Measurements from ENCODE around the gene PRDM16.
A peak's percentile ranks its signal among the peaks of the same experiment; 100 is the strongest.

Gene PRDM16

DNA sequence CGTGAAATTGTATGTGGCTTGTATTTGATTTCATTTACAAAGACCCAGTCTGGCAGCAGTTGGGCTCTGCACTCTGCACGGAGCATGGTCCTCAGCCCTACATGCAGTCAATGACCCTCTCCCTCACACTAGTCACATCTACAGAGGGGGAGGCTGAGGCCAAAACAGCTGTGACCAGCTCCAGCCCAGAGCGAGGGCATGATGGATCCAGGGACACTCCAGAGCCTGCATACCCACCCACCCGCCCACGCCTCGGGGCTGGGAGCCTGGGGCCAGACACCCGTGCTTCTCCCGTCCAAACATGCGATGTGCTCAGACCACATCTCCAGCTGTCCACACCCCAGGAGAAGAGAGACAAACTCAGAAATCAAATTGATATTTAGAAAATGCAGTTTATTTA, 14.0 kb upstream of the PRDM16 start (continued):
- TF ChIP-seq, protein P1, sequence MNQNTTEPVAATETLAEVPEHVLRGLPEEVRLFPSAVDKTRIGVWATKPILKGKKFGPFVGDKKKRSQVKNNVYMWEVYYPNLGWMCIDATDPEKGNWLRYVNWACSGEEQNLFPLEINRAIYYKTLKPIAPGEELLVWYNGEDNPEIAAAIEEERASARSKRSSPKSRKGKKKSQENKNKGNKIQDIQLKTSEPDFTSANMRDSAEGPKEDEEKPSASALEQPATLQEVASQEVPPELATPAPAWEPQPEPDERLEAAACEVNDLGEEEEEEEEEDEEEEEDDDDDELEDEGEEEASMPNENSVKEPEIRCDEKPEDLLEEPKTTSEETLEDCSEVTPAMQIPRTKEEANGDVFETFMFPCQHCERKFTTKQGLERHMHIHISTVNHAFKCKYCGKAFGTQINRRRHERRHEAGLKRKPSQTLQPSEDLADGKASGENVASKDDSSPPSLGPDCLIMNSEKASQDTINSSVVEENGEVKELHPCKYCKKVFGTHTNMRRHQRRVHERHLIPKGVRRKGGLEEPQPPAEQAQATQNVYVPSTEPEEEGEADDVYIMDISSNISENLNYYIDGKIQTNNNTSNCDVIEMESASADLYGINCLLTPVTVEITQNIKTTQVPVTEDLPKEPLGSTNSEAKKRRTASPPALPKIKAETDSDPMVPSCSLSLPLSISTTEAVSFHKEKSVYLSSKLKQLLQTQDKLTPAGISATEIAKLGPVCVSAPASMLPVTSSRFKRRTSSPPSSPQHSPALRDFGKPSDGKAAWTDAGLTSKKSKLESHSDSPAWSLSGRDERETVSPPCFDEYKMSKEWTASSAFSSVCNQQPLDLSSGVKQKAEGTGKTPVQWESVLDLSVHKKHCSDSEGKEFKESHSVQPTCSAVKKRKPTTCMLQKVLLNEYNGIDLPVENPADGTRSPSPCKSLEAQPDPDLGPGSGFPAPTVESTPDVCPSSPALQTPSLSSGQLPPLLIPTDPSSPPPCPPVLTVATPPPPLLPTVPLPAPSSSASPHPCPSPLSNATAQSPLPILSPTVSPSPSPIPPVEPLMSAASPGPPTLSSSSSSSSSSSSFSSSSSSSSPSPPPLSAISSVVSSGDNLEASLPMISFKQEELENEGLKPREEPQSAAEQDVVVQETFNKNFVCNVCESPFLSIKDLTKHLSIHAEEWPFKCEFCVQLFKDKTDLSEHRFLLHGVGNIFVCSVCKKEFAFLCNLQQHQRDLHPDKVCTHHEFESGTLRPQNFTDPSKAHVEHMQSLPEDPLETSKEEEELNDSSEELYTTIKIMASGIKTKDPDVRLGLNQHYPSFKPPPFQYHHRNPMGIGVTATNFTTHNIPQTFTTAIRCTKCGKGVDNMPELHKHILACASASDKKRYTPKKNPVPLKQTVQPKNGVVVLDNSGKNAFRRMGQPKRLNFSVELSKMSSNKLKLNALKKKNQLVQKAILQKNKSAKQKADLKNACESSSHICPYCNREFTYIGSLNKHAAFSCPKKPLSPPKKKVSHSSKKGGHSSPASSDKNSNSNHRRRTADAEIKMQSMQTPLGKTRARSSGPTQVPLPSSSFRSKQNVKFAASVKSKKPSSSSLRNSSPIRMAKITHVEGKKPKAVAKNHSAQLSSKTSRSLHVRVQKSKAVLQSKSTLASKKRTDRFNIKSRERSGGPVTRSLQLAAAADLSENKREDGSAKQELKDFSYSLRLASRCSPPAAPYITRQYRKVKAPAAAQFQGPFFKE (tag by site-specific recombination; IDR thresholded peaks at IDR 0.05; ENCODE audit: borderline replicate concordance), result no peak
- no peak for TF ChIP-seq ZSCAN16 (tag by site-specific recombination; IDR thresholded peaks at IDR 0.05)
- TF ChIP-seq ZNF548 (tag by site-specific recombination; IDR thresholded peaks at IDR 0.05), result no peak
- TF ChIP-seq, protein P2, sequence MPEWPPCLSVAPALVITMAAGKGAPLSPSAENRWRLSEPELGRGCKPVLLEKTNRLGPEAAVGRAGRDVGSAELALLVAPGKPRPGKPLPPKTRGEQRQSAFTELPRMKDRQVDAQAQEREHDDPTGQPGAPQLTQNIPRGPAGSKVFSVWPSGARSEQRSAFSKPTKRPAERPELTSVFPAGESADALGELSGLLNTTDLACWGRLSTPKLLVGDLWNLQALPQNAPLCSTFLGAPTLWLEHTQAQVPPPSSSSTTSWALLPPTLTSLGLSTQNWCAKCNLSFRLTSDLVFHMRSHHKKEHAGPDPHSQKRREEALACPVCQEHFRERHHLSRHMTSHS (tag by site-specific recombination; IDR thresholded peaks at IDR 0.05), result no peak

DNA sequence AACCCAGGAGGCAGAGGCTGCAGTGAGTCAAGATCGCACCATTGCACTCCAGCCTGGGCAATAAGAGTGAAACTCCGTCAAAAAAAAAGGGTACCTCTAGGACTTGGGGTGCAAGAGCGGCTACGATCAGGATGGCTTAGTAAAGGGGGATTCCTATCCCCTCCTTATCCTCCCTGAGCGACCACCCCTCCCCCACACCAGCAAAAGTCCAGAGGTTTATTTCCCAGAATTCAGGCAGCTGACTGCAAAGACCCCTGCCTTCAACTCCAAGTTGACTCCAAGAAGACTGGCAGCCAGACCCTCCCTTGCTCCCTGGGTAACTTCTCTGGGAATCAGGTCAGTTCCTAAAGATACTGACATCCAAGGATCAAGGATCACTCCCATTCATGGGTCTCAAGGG, 12.4 kb upstream of the PRDM16 start:
- POLR2A ChIA-PET, result no interaction called here
- TF ChIP-seq ZNF558 (tag by site-specific recombination; IDR thresholded peaks at IDR 0.05), result no peak

DNA sequence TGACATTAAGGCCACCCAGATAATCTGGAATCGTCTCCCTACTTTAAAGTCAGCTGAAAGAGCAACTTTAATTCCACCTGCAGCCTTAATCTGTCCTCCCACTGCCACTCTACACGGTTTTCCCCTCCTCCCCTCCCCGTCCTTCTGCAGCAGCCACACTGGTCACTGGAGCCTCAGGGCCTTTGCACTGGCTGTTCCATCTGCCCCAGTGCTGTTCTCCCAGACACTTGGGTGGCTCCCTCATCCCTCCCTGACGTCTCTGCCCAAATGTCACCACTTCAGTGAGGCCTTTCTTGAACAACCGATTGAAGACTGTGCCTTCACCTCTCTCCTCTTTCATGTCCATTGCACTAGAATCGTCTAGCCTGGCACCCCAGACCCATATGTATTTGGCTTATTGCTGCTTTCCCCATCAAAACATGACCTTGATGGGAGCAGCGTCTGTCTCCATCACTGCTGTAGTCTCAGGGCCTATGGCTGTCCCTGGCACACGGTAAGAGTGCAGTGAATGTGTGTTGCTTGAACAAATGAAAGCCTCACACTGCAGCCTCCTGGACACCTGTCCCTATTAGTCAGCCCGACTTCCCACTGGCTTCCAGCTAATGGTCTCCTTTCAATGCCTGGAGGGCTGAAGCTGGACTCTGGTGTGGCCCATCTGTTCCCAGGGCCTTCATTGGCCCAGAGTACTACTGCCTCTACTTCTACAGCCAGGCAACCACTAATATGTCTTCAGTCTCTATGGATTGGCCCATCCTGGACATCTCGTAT, 10.6 kb upstream of the PRDM16 start:
- no peaks in the 10 kb centered on the region for H3K4me1 ChIP-seq (ENCODE audit: control insufficient read depth, insufficient read depth, low read length)
- no peaks in the 10 kb centered on the region for H3K36me3 ChIP-seq (ENCODE audit: control insufficient read depth in 2 of 2, insufficient read depth in 1 of 2, low read length in 2 of 2)
- POLR2A ChIA-PET, result no interaction called here
- no peak overlapping the region for H3K4me3 ChIP-seq (ENCODE audit: low read depth, low read length)
- CTCF ChIA-PET, result no interaction called here
- no peaks in the 10 kb centered on the region for H3K9me3 ChIP-seq (ENCODE audit: control insufficient read depth, insufficient read depth, low read depth, low read length)
- H3K27ac ChIP-seq (ENCODE audit: extremely low read depth, low read depth, low read length), result no peak overlapping the region
- TF ChIP-seq ZNF623 (tag by site-specific recombination; IDR thresholded peaks at IDR 0.05) (peak; percentile 86), ZNF558 (tag by site-specific recombination; IDR thresholded peaks at IDR 0.05) (no peak)

More for the DNA sequence above, 12.4 kb upstream of the PRDM16 start:
- CTCF ChIA-PET, result no interaction called here
- Histone ChIP-seq H3K27ac (ENCODE audit: extremely low read depth, low read depth, low read length) (no peak overlapping the region), H3K36me3 (ENCODE audit: control insufficient read depth in 2 of 2, insufficient read depth in 1 of 2, low read length in 2 of 2) (no peaks in the 10 kb centered on the region), H3K9me3 (ENCODE audit: control insufficient read depth, insufficient read depth, low read depth, low read length) (no peaks in the 10 kb centered on the region), H3K4me3 (ENCODE audit: low read depth, low read length) (no peak overlapping the region), H3K4me1 (ENCODE audit: control insufficient read depth, insufficient read depth, low read length) (no peaks in the 10 kb centered on the region)

DNA sequence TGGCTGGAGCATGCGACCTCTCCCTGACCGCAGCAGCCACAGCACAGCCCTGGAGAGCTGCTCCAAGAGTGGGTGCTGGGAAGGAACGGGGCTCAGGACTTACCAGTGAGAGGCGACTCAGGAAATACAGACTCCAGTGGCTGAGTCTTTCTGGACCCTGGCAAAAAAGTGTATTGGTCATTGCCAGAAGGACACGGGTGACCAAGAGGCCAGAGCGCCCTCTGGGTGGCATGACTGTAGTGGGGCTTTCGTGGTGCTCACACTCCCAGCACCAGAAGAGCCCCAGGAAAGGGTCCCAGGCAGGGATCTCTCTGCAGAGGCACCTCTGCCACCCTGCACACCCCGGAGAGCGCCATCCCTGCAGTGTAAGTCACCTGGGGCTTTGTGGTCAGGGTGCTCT, 8.9 kb upstream of the PRDM16 start:
- ChIA-PET POLR2A (no interaction called here), CTCF (no interaction called here)
- Histone ChIP-seq H3K9me3 (ENCODE audit: control insufficient read depth, insufficient read depth, low read depth, low read length) (no peaks in the 10 kb centered on the region), H3K27ac (ENCODE audit: extremely low read depth, low read depth, low read length) (no peak overlapping the region), H3K4me3 (ENCODE audit: low read depth, low read length) (no peak overlapping the region), H3K4me1 (ENCODE audit: control insufficient read depth, insufficient read depth, low read length) (no peaks in the 10 kb centered on the region), H3K36me3 (ENCODE audit: control insufficient read depth in 2 of 2, insufficient read depth in 1 of 2, low read length in 2 of 2) (no peaks in the 10 kb centered on the region)
- TF ChIP-seq MYNN (tag by site-specific recombination; IDR thresholded peaks at IDR 0.05; ENCODE audit: borderline replicate concordance) (no peak), ZFP3 (tag by site-specific recombination; IDR thresholded peaks at IDR 0.05; ENCODE audit: low read depth) (no peak), SETDB1 (IDR thresholded peaks at IDR 0.05; ENCODE audit: insufficient read length, low read length) (no peak), ZNF266 (tag by site-specific recombination; IDR thresholded peaks at IDR 0.05; ENCODE audit: low read depth) (no peak), ZNF76 (tag by site-specific recombination; IDR thresholded peaks at IDR 0.05; ENCODE audit: borderline replicate concordance, low read depth) (no peak), TRIM28 (IDR thresholded peaks at IDR 0.05; ENCODE audit: borderline replicate concordance, low read length) (no peak), ZNF132 (tag by site-specific recombination; IDR thresholded peaks at IDR 0.05; ENCODE audit: borderline replicate concordance) (no peak)
- TF ChIP-seq, protein P1 (tag by site-specific recombination; IDR thresholded peaks at IDR 0.05; ENCODE audit: borderline replicate concordance), result no peak
- TF ChIP-seq, protein P3, sequence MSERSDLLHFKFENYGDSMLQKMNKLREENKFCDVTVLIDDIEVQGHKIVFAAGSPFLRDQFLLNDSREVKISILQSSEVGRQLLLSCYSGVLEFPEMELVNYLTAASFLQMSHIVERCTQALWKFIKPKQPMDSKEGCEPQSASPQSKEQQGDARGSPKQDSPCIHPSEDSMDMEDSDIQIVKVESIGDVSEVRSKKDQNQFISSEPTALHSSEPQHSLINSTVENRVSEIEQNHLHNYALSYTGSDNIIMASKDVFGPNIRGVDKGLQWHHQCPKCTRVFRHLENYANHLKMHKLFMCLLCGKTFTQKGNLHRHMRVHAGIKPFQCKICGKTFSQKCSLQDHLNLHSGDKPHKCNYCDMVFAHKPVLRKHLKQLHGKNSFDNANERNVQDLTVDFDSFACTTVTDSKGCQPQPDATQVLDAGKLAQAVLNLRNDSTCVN (tag by site-specific recombination; optimal IDR thresholded peaks at IDR 0.05), result no peak
